NCI-H2171 treated with DMSO at 0.1 percent for 48 hours (cell line): ENCODE measurements around the gene FBXL19.

Experiments
- DNase-seq: peaks from one replicate; lab custom pipeline; 2025; lab: John Stamatoyannopoulos, UW

The FBXL19 gene

DNA sequence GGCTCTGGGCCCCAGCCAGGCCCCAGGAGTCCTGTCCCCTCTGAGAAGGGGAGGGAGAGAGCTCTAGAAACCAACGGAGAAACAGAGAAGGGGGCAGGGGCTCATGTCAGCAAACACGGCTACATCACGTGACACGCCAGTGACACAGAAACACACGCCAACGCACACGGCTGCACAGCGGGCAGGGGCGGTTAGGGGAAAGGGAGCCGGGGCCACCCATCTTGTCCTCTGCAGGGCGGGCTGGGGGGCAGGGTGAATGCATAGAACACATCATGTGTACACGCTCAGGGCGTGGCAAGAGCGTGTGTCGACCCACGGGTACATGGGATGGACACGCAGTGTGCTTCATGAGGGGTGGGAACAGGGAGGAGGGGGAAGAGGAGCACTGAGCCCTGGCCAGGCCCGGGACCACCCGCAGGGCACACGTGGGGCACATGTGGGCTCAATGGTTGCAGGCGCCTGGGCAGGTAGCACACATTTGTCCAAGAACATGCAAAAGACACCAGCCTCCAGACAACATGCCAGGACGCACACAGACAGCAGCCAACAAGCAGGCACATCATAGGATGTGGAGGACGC, 66.2 kb downstream of the FBXL19 start:
- DNase-seq: no peak

DNA sequence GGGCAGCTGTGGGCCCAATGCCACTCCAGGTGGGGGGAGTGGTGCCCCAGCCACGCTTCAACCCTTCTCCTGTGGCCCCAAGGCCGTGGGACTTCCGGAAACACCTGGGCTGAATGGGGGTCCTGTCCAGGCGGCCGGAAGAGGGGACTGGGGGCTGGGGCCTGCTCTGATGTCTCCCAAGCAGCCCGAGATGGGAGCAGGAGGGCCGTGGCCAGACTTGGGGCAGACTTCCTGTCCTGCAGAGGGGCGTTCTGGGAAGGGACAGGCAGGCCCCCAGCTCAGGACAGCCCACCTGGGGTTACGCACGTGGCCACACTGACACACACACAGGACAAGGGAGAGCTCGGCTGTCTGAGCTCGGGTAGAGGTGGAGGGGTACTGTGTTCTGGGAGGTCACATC, 66.7 kb downstream of the FBXL19 start:
- DNase-seq: no peak

GRCh38 chr16:30991052-30991451, 67.7 kb downstream of the FBXL19 start:
- no peak for DNase-seq

GRCh38 chr16:30992276-30992780, 69.0 kb downstream of the FBXL19 start:
- DNase-seq: no peak

GRCh38 chr16:30992931-30993816, 69.8 kb downstream of the FBXL19 start:
- DNase-seq: no peak

DNA sequence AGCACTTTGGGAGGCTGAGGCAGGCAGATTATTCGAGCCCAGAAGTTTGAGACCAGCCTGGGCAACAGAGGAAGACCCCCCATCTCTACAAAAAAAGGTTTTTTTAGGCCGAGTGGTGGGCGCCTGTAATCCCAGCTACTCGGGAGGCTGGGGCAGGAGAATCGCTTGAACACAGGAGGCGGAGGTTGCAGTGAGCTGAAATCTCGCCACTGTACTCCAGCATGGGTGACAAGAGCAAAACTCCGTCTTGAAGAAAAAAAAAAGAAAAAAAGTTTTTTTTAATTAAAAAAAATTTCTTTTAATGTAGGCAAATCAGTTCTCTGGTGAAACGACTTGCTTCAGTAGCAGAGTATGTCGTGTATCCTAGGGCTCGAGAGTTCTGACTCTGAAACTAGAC, 72.6 kb downstream of the FBXL19 start:
- no peak for DNase-seq

GRCh38 chr16:30996324-30996984, 73.1 kb downstream of the FBXL19 start:
- no peak for DNase-seq

DNA sequence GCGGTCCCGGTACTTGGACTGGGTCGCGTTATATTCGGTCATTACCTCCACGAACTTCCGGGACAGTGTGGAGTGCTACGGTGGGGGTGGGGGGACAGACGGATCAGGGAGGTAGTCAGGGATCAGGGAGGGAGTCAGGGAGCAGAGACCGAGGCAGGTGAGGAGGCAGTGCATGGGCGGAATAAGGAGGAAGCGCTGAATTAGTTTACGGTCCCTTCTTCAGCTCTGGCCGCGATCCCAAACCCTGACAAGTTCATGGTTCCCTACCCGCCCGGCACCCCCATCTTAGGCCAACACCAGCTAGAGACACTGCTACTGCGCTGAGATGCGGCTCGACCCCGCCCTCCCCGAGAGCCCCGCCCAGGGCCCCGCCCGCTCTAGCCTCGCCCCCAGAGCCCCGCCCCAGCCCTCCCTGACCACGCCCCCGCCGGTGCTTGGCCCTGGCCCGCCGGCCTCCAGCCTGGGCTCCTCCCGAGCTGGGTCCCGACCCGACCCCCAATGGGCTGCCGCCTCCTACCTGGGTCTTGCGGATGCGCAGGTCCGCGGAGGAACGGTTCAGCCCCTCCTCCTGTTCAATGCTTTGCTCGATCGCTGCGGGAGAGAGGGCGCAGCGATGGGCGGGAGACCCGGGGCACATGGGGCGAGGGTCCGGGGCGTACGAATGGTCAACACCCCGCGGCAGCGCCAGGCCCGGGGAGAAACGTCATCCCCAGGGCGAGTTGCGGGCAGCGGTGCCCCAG, 73.8 kb downstream of the FBXL19 start:
- peak; percentile 39 for DNase-seq

GRCh38 chr16:30997725-30998711, 74.6 kb downstream of the FBXL19 start:
- peak; percentile 33 for DNase-seq
